NCI-H2196 (cell line): ENCODE measurements around the gene DIP2B.
"Not testable (repeated sequence)": the region's sequence is repeated elsewhere in the genome, so short reads cannot be mapped to it uniquely, and the experiment has no call there.

ENCODE experiments used
- DNase-seq: peaks from one replicate; lab custom pipeline; 2025; ENCODE audit not compliant: unreplicated experiment; lab: John Stamatoyannopoulos, UW

The DIP2B gene

DNA sequence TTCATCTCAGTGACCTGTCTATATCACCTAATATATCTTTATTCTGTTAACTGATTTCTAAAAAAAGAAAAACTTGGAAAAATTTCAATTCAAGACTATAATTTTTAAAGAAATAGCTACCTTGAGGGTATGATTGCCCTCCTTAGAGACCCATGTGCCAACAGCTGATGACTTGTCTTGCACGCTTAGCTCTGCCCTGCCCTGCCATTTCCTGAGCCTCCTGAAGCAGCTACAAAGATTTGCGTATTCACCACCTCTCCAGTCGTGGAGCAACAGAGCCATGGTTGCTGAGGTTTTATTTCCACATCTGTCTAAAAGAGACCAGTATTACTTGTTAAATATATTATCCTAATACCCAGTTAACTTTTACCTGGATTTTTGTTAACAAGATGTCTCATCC, 167.4 kb downstream of the DIP2B start:
- no peak for DNase-seq

DNA sequence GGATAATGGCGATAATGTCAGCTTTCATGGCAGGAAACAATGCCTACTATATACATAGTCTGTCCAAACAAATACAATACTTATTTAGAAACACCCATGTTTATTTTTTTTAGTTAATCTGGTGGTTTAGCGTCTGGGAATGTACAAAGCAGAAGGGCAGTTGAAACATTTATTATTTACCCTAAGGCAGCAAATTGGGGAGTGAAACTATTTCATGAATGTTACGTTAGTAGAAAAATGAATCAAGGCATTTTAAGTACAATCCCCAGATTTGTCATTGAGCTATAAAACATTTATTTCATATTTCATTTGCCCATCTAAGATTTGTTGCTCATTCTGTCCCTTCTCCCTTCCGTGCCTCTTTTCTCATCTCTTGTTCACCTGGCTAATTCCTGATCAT, 172.0 kb downstream of the DIP2B start:
- DNase-seq = no peak

DNA sequence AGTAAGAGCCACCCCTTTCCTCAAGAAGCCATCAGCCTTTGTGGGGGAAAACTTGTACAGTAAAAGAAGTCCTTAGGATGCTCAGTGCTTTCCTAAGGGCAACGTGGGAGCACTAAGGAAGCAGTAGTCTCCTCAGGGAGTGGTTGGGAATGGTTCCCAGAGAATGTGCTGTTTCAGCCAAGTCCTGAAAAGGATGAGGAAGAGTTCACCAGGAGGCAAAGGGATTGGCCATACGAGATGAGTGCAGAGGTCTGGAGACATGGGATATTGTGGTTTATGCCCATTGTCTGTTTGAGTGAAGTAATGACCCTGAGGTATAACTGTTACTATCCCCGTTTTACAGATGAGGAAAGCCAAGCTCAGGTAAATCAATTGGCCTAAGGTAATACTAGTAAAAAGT, 173.1 kb downstream of the DIP2B start:
- no peak for DNase-seq

DNA sequence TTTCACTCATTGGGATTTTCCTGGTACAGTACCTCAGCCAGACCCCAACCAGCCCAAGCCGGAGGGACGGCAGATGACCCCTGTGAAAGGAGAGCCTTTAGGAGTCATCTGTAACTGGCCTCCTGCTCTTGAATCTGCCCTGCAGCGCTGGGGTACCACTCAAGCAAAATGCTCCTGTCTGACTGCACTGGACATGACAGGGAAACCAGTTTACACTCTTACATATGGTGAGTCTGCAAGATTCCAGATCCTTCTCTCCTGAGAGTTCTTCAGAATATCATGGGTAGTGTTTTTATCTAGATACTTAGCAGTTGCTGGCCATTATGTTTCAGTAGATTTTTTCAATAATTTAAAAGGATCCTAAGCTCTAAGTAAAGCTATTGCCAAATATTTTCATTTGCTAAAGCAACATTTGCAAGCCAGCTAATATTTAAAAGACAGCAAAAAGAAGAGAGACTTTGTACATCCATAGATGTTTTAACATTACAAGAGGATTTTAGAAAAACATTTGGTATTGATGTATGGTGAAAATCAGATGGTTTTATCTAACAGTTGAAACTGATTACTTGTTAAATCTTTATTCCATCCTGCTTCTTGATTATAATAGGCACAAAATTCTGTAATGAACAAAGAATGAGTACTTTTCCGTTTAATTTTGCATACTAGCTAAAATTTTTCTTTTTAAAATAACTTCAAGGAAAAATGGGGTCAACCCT, 174.0 kb downstream of the DIP2B start:
- no peak for DNase-seq

DNA sequence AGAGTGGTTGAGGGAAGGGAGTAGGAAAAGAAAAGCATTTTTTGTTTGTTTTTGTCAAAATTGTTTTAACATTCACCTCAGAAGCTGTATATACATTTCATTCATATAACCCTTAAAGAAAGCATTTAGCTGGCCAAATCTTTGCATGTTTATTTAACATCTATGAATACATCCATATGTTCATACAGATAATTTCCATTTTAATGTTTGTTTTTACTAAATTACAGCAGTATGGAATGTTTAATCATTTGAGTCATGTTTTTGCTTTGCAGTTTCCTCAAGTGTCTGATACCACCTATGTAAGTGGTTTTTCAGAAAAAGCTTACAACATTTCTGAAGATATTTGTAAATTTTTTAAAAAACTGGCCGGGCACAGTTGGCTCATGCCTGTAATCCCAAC, 174.8 kb downstream of the DIP2B start:
- DNase-seq = no peak

DNA sequence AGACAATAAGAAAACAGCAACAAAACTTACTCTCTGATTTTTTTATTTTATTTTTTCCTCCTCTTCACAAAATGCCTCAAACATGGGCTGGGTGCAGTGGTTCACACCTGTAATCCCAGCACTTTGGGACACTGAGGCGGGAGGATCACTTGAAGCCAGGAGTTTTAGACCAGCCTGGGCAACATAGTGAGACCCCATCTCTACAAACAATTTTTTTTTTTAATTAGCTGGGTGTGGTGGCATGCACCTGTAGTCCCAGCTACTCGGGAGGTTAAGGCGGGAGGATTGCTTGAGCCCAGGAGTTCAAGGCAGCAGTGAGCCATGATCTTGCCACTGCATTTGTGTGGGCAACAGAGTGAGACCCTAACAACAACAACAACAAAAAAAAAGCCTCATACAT, 176.3 kb downstream of the DIP2B start:
- DNase-seq = not testable (repeated sequence)

DNA sequence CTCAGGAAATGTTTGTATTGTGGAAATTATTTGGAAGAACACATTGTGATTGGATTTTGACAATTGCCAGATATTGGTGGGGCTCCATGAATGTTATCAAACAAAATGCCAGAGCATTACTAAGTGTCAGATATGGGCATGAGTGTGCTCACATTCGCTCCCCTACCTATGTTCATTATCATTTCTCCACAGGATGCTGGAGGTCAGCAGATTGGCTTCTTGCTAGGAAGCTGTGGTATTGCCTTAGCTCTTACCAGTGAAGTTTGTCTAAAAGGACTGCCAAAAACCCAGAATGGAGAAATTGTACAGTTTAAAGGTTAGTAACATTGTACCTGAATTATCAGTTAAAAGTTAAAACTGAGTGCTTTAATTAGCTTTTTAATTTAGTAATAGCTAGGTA, 180.9 kb downstream of the DIP2B start:
- no peak for DNase-seq

DNA sequence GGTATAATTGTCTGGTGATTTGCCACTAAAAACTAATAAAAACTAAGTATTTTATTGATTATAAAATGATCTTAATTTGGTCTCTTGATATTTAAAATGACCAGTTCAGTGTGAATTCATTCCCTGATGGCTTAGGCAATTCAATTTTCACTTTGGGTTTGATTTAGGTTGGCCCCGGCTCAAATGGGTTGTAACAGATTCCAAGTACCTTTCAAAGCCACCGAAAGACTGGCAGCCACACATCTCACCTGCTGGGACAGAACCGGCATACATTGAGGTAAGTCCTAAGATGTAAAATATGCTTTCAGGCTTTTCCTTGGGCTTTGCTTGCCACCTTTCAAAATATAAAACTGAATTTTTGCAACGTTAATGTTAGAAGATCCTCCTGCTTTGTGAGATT, 181.6 kb downstream of the DIP2B start:
- DNase-seq = no peak

DNA sequence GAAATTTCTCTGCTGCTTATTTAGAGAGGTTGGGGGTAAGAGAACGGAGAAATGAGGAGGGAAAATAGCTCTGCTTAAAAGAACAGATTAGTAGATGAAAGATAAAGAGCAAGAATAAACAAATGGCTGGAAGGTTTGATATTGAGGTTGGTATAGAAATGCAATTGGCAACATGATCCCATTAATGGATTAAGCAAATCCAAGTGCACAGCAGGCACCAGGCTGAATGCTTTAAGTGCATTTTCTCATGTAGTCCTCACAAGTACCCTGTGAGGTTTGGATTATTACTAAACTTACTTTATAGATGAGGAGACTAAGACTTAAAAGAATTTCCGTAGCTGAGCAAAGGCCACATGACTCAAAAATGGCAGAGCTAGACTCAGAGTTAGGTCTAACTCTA, 182.2 kb downstream of the DIP2B start:
- DNase-seq = no peak

DNA sequence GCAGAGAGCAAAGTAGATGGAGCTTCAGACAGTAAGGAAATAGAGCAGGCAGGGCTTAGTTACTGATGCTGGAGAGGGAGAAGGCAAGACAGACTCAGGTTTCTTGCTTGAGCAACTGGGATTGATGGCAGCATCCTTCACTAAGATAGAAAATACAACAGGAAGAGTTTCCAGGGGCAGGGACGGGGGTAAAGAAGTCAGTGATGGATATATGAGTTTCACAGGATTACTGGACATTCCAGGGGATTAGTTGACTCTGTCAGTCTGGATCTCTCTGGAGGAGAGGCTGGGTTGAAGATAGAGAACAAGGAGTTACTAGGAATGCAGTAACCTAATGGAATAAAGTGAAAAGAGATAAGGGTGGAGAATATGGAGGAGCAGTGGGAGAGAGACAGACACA, 184.7 kb downstream of the DIP2B start:
- DNase-seq = no peak

DNA sequence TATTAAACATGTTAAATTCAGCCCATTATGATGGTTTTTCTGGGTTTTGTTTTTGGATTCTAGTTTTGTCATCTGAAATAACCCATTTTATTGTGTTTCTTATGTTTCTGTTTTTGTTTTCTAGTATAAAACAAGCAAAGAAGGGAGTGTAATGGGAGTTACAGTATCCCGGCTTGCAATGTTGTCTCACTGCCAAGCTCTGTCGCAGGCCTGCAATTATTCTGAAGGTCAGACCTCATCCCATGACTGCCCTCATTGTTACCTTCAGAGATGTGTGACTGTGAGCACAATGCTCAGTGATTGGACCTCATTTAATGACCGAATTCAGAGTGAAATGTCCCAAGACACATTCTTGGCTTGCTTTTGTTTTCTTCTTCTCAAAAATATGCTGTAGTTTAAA, 186.1 kb downstream of the DIP2B start:
- DNase-seq = peak; percentile 27

DNA sequence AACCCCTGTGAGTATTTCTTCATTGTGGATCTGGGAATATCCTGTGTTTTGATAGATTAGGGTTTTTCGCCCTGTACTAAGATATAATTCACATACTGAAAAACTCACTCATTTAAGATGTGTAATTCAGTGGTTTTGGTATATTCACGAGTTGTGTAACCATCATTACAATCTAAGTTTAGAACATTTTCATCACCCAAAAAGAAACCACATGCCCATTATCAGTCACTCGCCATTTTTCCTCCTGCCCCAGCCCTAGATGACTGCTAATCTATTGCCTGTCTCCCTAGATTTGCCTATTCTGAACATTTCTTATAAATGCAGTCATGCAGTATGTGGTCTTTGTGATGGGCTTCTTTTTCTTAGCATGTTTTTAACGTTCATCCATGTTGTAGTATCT, 191.2 kb downstream of the DIP2B start:
- DNase-seq = no peak

DNA sequence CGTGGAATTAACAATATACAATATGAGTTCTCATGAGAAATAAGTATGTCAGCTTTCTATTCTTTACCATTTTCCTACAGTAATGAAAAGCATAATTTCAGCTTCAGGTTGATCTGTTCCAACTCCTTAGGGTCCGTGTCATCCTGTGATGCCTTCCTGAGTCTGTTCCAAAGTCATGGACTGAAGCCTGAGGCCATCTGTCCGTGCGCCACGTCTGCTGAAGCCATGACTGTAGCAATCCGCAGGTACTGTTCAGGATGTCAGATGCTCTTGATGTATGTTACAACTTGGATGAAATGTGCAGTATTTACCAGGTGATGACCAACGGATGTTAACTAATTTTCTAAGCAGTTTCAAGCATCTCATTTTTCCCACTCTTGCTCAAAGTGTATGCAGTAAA, 192.1 kb downstream of the DIP2B start:
- no peak for DNase-seq

DNA sequence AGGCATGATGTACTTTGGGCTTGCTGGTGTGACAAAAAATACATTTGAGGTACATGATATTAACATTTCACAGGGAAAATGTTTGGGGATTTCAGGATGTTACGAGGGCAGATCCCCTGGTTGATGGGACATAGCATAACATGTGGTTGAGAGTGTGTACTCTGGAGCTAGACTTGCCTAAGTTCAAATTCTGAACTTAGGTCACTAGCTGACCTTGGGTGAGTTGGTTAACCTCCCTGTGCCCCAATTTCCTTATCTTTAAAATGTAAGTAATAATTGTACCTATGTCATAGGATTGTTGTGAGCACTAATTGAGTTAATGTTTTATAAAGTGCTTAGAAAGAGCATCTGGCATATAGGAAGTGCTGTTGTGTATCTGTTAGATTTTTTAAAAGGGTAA, 194.4 kb downstream of the DIP2B start:
- no peak for DNase-seq

DNA sequence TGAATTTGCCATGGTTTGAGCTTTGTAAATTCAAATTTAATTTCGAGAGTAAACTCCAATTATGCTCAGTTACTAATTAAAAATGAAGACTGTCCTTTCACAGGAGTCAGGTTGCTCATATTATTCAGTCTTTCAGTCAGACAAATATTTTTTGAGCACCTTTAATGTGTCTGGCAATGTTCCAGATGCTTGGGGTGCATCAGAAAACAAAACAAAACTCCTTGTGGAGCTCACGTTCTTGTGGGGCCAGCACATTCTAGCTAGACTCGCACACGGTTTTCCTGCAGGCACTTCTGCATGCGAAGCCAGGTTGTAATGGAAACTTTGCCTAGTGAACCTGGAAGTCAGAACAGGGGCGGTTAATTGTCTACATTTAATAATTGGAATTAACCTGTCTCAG, 195.2 kb downstream of the DIP2B start:
- no peak for DNase-seq

DNA sequence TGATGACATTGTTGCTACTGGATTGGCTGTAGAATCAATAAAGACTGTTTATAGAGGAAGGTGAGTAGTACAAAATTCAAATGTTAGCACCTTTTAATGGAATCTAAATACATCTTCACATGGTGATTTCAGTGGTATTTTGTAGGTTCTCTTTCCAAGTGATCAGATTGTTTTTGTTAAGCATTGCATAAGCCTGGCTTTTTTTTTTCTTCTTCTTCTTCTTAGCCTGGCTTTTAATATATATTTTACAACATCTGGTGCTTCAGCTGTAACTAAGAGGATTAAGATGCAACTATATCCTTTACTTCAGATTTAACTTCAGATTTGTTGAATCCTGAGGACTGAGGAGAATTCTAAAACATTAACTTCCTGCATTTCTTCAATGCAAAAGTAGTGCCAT, 201.8 kb downstream of the DIP2B start:
- no peak for DNase-seq

DNA sequence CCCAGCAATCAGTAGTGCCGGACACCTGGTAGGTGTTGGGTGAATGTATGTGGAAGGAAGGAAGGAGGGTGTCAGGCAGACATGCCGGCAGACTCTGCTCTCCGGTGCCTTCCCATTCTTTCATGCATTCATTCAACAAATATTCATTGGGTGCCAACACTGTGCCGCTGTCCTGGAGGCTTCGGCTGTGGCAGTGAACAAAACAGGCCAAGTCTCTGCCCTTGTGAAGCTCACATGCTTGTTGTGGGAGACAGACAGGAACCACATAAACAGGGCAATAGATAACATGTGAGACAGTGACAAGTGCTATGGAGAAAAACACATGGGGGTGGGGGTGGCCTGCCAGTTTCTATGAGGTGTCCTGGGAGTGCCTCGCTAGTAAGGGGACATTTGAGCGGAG, 202.6 kb downstream of the DIP2B start:
- no peak for DNase-seq

DNA sequence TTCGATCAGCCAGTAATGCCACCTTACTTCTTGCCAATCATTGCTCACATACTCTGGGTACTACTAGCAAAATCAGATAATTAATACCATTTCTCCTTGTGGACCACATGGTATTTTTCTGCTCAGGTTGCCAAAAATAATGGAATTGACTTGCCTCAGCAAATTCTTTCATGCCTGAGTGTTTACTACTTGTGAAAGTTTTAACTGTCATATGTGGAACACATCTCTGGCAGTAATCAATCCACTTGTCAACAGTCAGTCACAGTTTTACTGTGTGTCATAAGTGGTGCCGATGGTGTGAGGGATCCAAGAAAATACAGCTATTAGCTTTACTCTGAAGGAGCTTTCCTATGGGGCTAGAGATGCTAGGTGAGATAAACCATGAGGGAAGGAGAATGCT, 203.8 kb downstream of the DIP2B start:
- no peak for DNase-seq

DNA sequence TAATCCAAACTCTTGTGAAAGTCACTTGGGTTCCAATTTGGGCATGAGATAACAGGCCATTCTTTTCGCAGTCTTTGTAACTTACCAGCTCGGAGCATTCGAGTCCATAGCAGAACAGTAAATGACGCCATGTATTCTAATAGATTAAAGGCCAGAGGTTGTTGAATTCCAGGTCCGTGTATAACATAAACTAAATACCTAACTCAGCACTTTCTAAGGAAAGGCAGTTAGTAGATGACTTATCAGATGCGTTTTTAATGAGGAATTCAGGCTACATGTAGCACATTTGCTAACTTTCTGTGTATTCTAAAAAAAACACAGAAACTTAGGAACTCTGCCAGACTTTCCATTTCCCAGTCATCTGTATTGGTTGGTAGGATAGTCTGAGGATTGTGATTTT, 206.3 kb downstream of the DIP2B start:
- no peak for DNase-seq

DNA sequence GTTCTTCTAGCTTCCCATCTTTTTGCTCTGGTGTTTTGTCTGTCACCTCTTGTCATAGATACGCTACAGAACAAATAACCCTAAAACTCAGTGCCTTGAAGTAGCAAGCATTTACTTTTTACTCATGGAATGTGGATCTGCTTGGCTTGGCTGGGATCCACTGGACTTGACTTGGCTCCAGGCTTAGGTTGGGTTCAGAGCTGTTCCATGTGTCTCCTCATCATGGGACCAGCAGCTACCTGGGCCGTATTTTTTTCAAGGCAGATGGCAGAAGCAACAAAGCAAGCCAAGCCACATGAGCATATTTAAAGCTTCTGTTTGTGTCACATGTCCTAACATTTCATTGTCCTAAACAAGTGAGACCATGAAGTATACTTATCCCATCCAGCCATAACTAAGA, 210.4 kb downstream of the DIP2B start:
- DNase-seq = no peak

DNA sequence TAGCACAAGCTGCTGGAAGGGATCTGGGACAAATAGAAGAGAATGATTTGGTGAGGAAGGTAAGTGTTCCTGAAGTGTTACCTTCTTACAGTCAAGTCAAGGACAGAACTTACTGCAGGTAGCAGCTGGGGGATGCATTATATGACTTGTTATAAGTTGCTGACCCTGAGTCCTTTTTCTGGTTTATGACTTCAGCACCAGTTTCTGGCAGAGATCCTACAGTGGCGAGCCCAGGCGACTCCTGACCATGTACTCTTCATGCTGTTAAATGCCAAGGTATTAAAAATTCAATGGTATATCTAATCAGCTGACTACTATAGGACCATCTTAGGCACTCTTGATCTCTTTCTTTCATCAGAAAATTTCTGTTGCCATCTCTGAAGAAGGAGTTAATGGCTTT, 214.0 kb downstream of the DIP2B start:
- no peak for DNase-seq

DNA sequence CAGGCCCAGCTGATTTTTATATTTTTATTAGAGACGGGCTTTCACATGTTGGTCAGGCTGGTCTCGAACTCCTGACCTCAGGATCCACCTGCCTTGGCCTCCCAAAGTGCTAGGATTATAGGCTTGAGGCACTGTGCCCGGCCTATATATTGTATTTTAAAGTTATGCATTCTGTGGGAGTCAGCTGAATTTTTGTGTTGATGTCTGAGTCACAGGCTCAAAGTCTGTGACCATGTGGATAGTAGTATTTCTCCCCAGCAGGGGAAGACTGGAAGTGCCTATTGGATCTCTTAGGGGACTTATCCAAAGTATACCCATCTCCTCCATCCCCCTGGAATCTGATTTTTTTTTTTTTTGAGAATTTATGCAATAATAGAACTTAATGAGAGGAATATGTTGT, 215.3 kb downstream of the DIP2B start:
- no peak for DNase-seq

DNA sequence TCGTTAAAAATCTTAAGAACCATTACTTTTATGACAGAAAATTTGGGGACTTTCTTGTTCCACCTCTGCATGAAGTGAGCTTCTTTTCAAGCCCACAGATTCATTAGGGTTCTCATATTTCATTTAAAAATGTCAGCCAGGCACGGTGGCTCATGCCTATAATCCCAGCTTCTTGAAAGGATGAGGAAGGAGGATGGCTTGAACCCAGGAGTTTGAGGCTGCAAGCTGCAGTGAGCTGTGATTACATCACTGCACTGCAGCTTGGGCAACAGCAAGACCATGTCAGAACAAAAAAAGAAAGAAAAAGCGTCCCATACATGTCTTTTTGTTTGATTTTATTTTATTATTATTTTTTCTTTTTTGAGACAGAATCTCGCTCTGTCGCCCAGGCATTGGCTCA, 215.7 kb downstream of the DIP2B start:
- no peak for DNase-seq

DNA sequence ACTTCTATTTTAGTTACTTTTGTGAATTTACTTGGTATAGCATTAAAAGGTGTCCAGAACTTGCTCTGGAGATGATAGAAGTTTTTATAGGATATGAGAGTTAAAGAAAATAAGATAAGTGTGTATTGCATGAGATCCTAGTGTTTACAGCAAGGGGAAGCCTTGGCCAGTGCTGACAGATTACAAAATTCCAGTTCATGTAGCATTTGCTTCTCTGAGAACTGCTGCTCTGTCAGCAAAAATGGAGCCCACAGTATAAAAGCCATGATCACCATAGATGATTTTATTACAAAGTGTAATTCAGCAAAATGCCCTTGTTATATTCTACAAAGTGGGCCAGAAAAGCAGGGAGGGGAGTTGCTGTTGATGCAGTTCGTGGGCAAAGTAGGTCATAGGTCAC, 219.1 kb downstream of the DIP2B start:
- no peak for DNase-seq
